T-helper 17 cell (primary cell): ENCODE data around the gene SENP2. TPM values are rescaled to one million over a fixed set of nuclear protein-coding genes. Genes with fewer than 3 reads are reported as not detected.
"Not testable (repeated sequence)": the region's sequence is repeated elsewhere in the genome, so short reads cannot be mapped to it uniquely, and the experiment has no call there.

Source experiments
- ATAC-seq: fragments of 150-1000 bp; cut with Tn5 transposase; 2 replicates; pipeline ENCODE4 v1.10.0; 2021; ENCODE audit warnings: mild to moderate bottlenecking, moderate library complexity
- DNase-seq, 3 donors: peaks; one replicate each; pipeline versions ENCODE4 v3.0.0 to v3.0.0-alpha.2; 2020 to 2021
- H3K9me3 ChIP-seq: one replicate; pipeline ENCODE4 v1.7.0; 2013; ENCODE audit warnings: low read length, mild to moderate bottlenecking; ENCODE audit not compliant: control insufficient read depth, poor library complexity, severe bottlenecking
- H3K27ac Mint-ChIP-seq: one replicate; pipeline ENCODE4 v1.8.0; 2022; ENCODE audit warnings: mild to moderate bottlenecking, moderate library complexity, mixed read lengths
- H3K27me3 Mint-ChIP-seq: one replicate; pipeline ENCODE4 v1.8.0; 2022; ENCODE audit warnings: mixed read lengths
- H3K36me3 Mint-ChIP-seq: one replicate; pipeline ENCODE4 v1.8.0; 2022; ENCODE audit warnings: low read depth, mixed read lengths
- H3K4me1 Mint-ChIP-seq: one replicate; pipeline ENCODE4 v1.8.0; 2022; ENCODE audit warnings: mild to moderate bottlenecking, mixed read lengths
- H3K4me3 Mint-ChIP-seq: one replicate; pipeline ENCODE4 v1.8.0; 2022; ENCODE audit warnings: mild to moderate bottlenecking, moderate library complexity, mixed read lengths
- total RNA-seq, 4 donors: library from RNA in 2 of 4; stranded (reverse) in 2 of 4; gene quantifications; one replicate each; pipeline ENCODE4 v1.2.3 and lab custom pipeline; 2022 to 2026

The SENP2 gene
- total RNA-seq, 2 donors from 2014 or later = 48.5 to 64.6 TPM

DNA sequence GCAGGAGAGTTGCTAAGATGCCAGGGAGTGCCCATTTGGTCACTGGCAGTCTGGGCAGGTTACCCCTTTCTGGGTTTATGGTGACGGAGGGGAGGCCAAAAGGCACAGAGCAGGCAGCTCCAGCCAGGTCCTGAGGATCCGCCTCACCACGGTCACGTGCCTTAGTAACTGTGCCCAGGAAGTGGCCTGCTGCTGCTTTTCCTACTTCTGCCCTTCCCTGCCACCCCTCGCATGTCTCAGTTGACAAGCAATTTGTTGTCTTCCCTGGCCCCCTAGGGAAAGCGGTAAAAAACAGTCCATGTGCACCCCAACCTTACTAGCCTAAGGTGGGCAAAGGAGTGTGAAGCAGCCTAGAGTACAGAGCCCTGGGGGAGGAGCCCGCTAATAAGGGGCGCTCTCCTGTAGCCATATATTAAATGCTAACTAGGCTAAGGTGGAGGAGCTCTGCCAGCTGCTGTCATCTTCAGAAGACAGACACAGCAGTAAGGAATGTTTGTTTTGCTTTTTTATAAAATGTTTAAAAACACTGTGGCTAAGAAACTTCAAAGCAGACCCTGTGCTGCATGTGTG is 24.6 kb upstream of the SENP2 start:
- Mint-ChIP-seq H3K4me3 (no peak overlapping the region), H3K27me3 (peaks cover 24% of the 10 kb centered on the region), H3K27ac (no peak overlapping the region), H3K36me3 (peaks cover 2% of the 10 kb centered on the region), H3K4me1 (peaks cover 7% of the 10 kb centered on the region)
- DNase-seq (no peak), ATAC-seq (no peak)
- no peaks in the 10 kb centered on the region for H3K9me3 ChIP-seq

DNA sequence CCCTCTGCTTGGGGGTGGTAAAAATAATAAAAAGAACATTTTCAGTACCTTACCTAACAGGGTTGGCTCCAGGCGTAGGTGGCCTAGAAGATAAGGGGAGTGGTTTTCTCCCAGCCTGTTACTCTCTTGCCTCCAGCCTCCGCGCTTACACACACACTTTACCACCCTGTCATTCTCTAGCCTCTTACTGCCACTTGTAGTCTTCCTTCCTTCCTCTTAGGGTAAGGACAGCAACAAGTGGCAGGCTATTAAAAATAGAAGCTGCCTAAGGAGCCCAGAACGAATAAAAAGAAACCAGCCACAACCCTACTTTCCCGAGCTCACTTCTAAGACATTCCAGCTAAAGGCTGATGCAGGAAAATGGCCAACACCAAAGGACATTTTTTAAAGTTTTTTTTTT is 24.1 kb upstream of the SENP2 start:
- H3K4me3 Mint-ChIP-seq = no peak overlapping the region
- no peak for DNase-seq
- peaks cover 2% of the 10 kb centered on the region for H3K36me3 Mint-ChIP-seq
- no peaks in the 10 kb centered on the region for H3K9me3 ChIP-seq
- H3K27me3 Mint-ChIP-seq = peaks cover 24% of the 10 kb centered on the region
- ATAC-seq = no peak
- no peak overlapping the region for H3K27ac Mint-ChIP-seq
- peaks cover 7% of the 10 kb centered on the region for H3K4me1 Mint-ChIP-seq

DNA sequence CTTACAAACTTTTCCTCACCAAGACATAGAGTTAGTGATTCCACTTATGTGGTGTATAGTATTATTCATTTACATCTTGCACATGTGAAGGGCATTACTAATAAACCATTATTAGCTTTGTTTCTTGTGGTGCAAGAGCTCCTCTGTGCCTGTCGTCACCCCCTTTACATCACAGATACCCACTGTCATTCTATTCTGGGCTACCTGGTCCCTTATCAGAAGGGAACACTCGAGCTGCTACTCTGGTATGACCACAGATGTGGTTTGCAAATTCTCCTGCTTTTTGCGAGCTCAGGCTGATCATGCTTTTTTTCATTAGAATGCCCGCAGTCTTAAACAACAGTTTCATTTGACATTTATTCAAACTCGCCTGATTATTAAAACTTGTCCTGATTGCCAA is 13.9 kb upstream of the SENP2 start:
- Mint-ChIP-seq H3K4me3 (no peak overlapping the region), H3K36me3 (no peaks in the 10 kb centered on the region), H3K27me3 (no peaks in the 10 kb centered on the region), H3K4me1 (peaks cover 7% of the 10 kb centered on the region), H3K27ac (no peak overlapping the region)
- ATAC-seq (no peak), DNase-seq (no peak)
- no peaks in the 10 kb centered on the region for H3K9me3 ChIP-seq

DNA sequence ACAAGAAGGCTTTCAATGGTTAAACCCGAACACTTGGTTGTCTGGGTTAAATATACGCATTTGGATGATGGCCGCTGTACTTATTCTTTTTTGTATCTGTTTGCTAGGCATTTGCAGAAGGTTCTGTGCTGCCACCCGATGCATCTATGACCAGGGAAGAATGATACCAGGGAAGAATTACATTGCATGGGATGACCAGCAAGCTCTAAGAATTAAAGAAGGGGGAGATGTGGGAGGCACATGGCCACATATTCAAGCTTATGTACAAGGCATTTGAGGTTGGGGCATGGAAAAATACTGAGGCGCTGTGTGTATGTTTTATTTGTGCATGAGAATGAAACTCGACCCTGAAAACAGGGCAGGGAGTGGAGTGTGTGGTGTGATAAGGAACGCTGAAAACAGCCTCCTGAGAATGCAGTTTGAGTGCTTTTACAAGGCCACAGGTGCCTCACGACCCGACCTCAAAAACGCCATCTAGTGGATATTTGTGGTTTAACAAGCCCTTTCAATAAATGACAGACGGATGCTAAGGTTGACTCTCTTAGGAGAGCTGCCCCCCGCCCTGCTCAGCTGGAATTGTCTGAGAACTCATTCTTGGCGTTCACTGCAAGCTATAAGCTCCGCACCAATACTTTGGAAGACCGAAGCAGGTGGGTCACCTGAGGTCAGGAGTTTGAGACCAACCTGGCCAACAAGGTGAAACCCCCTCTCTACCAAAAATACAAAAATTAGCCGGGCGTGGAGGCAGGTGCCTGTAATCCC is 10.8 kb upstream of the SENP2 start:
- DNase-seq = peak in 1 of 3 donors; percentile 13

DNA sequence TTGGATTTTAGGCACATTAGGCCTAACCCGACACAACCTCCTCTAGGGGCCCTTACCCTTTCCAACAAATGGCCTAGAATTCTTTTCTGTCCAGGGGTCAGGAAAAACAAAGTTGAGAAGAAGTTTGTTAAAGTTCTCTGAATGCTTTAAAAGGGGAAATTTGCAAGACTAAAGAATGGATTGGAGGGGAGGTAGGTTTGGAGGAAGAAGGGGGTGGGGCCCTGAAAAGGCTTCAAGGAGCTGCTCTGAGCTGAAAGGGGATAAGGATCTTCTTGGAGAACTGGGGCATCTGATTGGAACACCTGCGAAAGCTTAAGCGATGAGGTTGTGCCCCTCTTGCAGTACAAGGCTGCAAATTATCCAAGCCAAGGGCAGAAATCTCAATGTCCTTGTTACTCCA is 3.9 kb upstream of the SENP2 start:
- Mint-ChIP-seq H3K27me3 (peaks cover 4% of the 10 kb centered on the region), H3K27ac (no peak overlapping the region), H3K4me3 (no peak overlapping the region), H3K36me3 (no peaks in the 10 kb centered on the region), H3K4me1 (peaks cover 13% of the 10 kb centered on the region)
- DNase-seq (no peak), ATAC-seq (no peak)
- no peaks in the 10 kb centered on the region for H3K9me3 ChIP-seq

More for the DNA sequence above, 10.8 kb upstream of the SENP2 start:
- not testable (repeated sequence) for H3K9me3 ChIP-seq, H3K36me3 Mint-ChIP-seq, H3K4me1 Mint-ChIP-seq, H3K4me3 Mint-ChIP-seq, H3K27me3 Mint-ChIP-seq, H3K27ac Mint-ChIP-seq
- peak; percentile 91 for ATAC-seq

DNA sequence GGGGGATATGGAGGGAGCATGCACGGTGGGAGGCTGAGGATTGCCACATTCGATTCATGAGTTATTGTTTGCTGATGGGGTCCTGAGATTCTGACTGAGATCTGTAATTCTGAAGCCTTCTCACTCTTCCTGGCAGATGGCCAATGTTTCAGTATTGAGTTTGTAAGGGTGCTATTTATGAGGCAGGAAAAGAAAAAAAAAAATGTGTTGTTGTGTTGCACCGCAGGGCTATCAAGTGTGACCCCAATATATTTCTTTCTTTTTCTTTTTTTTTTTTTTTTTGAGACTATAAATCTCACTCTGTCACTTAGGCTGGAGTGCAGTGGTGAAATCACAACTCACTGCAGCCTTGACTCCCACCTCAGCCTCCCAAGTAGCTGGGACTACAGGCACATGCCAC is 3.2 kb upstream of the SENP2 start:
- H3K27me3 Mint-ChIP-seq = peaks cover 4% of the 10 kb centered on the region
- DNase-seq (no peak), ATAC-seq (no peak)
- H3K27ac Mint-ChIP-seq = no peak overlapping the region
- H3K9me3 ChIP-seq = no peaks in the 10 kb centered on the region
- H3K36me3 Mint-ChIP-seq = no peaks in the 10 kb centered on the region
- no peak overlapping the region for H3K4me3 Mint-ChIP-seq
- H3K4me1 Mint-ChIP-seq = peaks cover 13% of the 10 kb centered on the region

DNA sequence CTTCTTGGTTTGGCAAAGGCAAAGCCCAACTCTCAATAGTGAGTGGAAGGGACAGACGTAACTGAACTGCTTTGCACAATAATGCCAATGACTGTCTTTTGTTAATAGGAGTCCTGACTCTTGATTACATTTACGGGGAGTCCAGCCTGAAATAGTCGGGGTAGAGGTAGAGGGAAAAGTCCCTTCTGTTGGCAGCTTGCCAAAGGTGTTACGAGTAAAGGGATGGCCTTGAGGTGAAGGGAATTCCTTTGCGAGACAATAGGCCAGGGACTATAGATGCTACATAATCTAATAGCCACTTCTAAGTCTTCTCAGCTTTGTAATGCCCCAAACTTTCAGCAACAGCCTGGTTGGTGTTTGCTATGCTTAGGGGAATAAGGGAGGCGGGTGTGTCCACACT is 2.2 kb upstream of the SENP2 start:
- no peak overlapping the region for H3K27ac Mint-ChIP-seq
- peaks cover 4% of the 10 kb centered on the region for H3K27me3 Mint-ChIP-seq
- H3K36me3 Mint-ChIP-seq = no peaks in the 10 kb centered on the region
- H3K4me1 Mint-ChIP-seq = peaks cover 21% of the 10 kb centered on the region
- ATAC-seq (no peak), DNase-seq (no peak)
- no peak overlapping the region for H3K4me3 Mint-ChIP-seq
- H3K9me3 ChIP-seq = no peaks in the 10 kb centered on the region

DNA sequence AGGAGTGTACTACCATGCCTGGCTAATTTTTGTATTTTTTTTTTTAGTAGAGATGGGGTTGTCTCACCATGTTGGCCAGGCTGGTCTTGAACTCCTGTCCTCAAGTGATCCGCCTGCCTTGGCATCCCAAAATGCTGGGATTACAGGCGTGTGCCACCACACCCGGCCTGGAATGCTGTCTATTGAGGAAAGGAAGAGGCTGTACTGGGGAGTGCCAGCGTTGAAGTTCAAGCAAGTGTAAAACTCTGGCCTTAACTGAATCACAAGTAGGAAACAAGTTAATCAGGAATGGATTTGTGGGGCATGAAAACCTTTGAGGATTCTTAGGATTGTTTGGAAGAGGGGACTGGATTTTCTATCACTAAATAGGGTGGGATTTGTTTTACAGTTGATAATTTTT is 1.4 kb upstream of the SENP2 start:
- ATAC-seq = no peak
- no peak for DNase-seq
- H3K9me3 ChIP-seq = no peaks in the 10 kb centered on the region
- Mint-ChIP-seq H3K27ac (peak overlapping the region; percentile 94), H3K4me1 (peaks cover 21% of the 10 kb centered on the region), H3K27me3 (peaks cover 4% of the 10 kb centered on the region), H3K36me3 (no peaks in the 10 kb centered on the region), H3K4me3 (peak overlapping the region; percentile 41)

DNA sequence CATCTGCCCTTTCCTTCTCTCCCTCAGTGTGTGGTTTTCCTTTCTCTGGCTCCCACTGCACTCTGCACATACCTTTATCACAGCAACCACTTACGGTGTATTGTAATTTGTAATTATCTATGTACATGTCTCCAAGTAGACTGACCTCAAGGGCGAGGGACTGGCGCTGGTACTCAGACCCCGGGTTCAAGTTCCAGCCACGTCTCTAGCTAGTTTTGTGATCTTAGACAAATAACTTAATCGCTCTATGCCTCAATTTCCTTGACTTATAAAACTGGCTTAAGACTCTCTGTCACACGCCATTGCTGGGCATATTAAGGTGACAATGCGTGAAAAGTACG is 607 bp upstream of the SENP2 start:
- ATAC-seq (no peak), DNase-seq (no peak)
- peaks cover 21% of the 10 kb centered on the region for H3K4me1 Mint-ChIP-seq
- no peaks in the 10 kb centered on the region for H3K9me3 ChIP-seq
- no peaks in the 10 kb centered on the region for H3K36me3 Mint-ChIP-seq
- H3K4me3 Mint-ChIP-seq = peak overlapping the region; percentile 88
- peaks cover 4% of the 10 kb centered on the region for H3K27me3 Mint-ChIP-seq
- H3K27ac Mint-ChIP-seq = peak overlapping the region; percentile 94

DNA sequence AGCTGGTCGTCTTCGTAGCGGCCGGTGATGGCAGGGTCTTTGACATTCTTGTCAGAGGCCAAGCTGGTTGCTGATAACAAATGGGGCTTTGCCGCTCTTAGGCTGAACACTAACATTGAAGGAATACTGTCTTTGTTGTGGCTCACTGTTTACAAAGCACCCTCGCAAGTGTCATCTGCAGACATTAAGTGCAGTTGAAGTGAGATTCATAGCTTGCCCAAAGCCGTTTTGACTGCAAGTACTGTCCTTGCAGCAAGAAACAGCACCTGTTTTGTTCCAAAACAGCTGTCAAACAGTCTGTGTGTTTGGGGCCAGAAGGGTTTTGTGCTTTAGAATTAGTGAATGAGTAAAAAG is 568 bp downstream of the SENP2 start:
- H3K9me3 ChIP-seq = no peaks in the 10 kb centered on the region
- DNase-seq = no peak
- Mint-ChIP-seq H3K4me1 (peaks cover 22% of the 10 kb centered on the region), H3K36me3 (no peaks in the 10 kb centered on the region), H3K27ac (peak overlapping the region; percentile 94), H3K4me3 (peak overlapping the region; percentile 88), H3K27me3 (no peaks in the 10 kb centered on the region)
- ATAC-seq = peak; percentile 1

DNA sequence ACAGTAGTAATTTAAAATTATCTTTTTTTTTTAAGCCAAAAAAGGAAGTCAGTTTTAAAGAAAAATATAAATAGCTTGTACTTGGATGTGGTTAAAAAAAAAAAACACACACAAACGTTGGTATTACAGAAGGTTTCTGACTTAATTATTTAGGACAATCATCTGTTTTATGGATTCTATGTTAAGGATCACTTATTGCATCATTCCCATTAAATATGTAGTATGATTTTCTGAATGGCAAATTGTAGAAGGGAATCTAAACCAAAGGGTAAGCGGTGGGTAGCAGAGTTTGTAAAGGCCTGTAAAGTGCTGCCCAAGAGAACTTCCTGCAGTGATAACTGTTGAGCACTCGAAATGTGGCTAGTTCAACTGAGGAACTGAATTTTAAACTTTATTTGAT is 8.0 kb downstream of the SENP2 start:
- Mint-ChIP-seq H3K27ac (no peak overlapping the region), H3K4me3 (no peak overlapping the region), H3K27me3 (no peaks in the 10 kb centered on the region), H3K4me1 (peaks cover 11% of the 10 kb centered on the region), H3K36me3 (peaks cover 4% of the 10 kb centered on the region)
- no peaks in the 10 kb centered on the region for H3K9me3 ChIP-seq
- ATAC-seq = no peak
- DNase-seq = no peak

DNA sequence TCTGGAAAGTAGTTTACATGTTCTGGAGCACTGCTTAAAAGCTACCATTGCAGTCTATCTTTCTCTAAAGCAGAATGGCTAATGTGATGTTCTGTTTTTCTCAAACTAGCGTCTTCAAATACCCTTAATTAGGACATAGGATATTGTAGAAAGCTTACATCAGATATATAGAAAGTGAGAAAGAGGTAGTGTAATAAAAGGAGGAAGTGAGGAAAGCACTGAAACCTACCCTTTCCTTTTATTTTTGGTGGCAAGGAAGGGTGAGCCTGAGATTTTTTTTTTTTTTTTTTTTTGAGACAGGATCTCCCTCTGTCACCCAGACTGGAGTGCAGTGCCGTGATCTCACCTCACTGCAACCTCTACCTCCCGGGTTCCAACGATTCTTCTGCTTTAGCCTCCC is 9.4 kb downstream of the SENP2 start:
- Mint-ChIP-seq H3K4me3 (peak overlapping the region; percentile 21), H3K36me3 (peaks cover 7% of the 10 kb centered on the region), H3K4me1 (peaks cover 14% of the 10 kb centered on the region), H3K27ac (no peak overlapping the region), H3K27me3 (no peaks in the 10 kb centered on the region)
- H3K9me3 ChIP-seq = no peaks in the 10 kb centered on the region
- DNase-seq = no peak
- ATAC-seq = peak; percentile 50

DNA sequence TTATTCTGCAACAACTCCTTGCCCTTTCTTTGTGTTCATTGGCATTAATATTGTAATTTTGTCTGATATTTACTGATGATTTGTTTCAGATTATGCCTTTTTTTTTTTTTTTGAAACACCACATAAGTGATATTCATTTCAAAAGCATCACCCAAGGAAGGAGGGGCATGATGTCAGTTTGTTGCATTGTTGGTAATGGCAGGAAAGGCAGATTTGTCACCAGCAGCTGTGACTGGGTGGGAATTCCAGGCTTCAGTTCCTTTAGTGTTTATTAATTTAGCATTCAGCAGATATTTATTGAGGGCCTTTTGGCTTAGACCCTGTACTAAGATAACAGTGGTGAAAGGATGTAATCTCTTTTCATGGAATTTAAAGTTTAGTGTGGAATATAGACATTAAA is 19.5 kb downstream of the SENP2 start:
- Mint-ChIP-seq H3K27ac (no peak overlapping the region), H3K4me3 (no peak overlapping the region), H3K36me3 (peaks cover 19% of the 10 kb centered on the region), H3K27me3 (no peaks in the 10 kb centered on the region), H3K4me1 (peaks cover 12% of the 10 kb centered on the region)
- no peak for ATAC-seq
- DNase-seq = no peak
- no peaks in the 10 kb centered on the region for H3K9me3 ChIP-seq

DNA sequence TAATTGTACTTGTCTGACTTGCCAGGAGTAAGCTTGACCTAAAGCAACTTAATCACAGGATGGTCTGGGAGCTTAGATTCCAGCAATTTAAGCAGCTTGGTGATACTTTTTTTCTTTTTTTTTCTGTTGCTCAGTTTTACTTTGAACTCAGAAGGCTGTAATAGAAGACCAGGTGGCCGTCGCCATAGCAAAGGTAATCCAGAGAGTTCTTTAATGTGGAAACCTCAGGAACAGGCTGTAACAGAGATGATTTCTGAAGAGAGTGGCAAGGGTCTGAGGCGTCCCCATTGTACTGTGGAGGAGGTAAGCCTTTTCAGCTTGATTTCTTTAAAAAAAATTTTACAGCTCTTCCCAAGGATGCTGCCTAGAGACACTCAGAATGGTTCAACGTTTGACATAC is 20.1 kb downstream of the SENP2 start:
- peaks cover 12% of the 10 kb centered on the region for H3K4me1 Mint-ChIP-seq

More for the DNA sequence above, 20.1 kb downstream of the SENP2 start:
- ATAC-seq (no peak), DNase-seq (no peak)
- H3K9me3 ChIP-seq = no peaks in the 10 kb centered on the region
- no peaks in the 10 kb centered on the region for H3K27me3 Mint-ChIP-seq
- H3K36me3 Mint-ChIP-seq = peaks cover 19% of the 10 kb centered on the region
- H3K4me3 Mint-ChIP-seq = no peak overlapping the region
- no peak overlapping the region for H3K27ac Mint-ChIP-seq
